HepG2 (cell line): ENCODE data around the gene ACOXL. TPM values are rescaled to one million over a fixed set of nuclear protein-coding genes. Genes with fewer than 3 reads are reported as not detected.

Experiments used
- ATF7-NPFF ChIP-seq: sonication (generic); formaldehyde crosslinking; IDR thresholded peaks from 2 replicates; pipeline ENCODE4 v1.8.1; 2023; ENCODE audit warnings: mild to moderate bottlenecking, low read depth, missing genetic modification reagents, moderate library complexity
- BATF2 ChIP-seq: sonication (generic); formaldehyde crosslinking; IDR thresholded peaks from 2 replicates; pipeline ENCODE4 v1.8.0; 2022; ENCODE audit warnings: mild to moderate bottlenecking, missing genetic modification reagents, moderate library complexity
- CENPT ChIP-seq: sonication (generic); formaldehyde crosslinking; IDR thresholded peaks from 2 replicates; pipeline ENCODE4 v1.8.0; 2022; ENCODE audit warnings: low read depth, mild to moderate bottlenecking, moderate library complexity, missing genetic modification reagents
- DNMT1 ChIP-seq: sonication (generic); formaldehyde crosslinking; IDR thresholded peaks from 2 replicates; pipeline ENCODE4 v1.5.1; 2020; ENCODE audit warnings: mild to moderate bottlenecking, missing genetic modification reagents
- DZIP1 ChIP-seq: sonication (generic); formaldehyde crosslinking; IDR thresholded peaks from 2 replicates; pipeline ENCODE4 v1.5.0; 2020; ENCODE audit warnings: mild to moderate bottlenecking, missing genetic modification reagents
- EP300 ChIP-seq, 3 experiments: sonication (generic) in 1 of 3; formaldehyde crosslinking in 1 of 3; IDR thresholded peaks; 2 replicates each; pipeline versions ENCODE4 v1.5.1 to v1.6.1; 2011 to 2020; ENCODE audit warnings: low read depth in 2 of 3, low read length in 2 of 3, borderline replicate concordance in 1 of 3, improper control_type of control experiment in 1 of 3, mild to moderate bottlenecking in 1 of 3, missing genetic modification reagents in 1 of 3, moderate library complexity in 1 of 3
- HHEX ChIP-seq: IDR thresholded peaks from 2 replicates; pipeline ENCODE4 v1.6.1; 2016; ENCODE audit warnings: control low read depth
- HINFP ChIP-seq: sonication (generic); formaldehyde crosslinking; IDR thresholded peaks from 2 replicates; pipeline ENCODE4 v1.4.0; 2020; ENCODE audit warnings: low read depth, mild to moderate bottlenecking, missing genetic modification reagents
- HMG20B ChIP-seq: conservative IDR thresholded peaks from 2 replicates; pipeline ENCODE4 v1.6.1; 2016; ENCODE audit warnings: missing genetic modification reagents, missing compliant biosample characterization
- HNRNPK ChIP-seq: fragments of 200-400 bp; formaldehyde crosslinking; IDR thresholded peaks from 2 replicates; pipeline ENCODE4 v1.6.1; 2018; ENCODE audit warnings: low read length, low read depth, moderate library complexity, mild to moderate bottlenecking; ENCODE audit not compliant: poor library complexity, severe bottlenecking
- MNT ChIP-seq: fragments of 450-650 bp; IDR thresholded peaks from 2 replicates; pipeline ENCODE4 v1.6.1; 2016
- NR0B2 ChIP-seq: sonication (generic); formaldehyde crosslinking; IDR thresholded peaks from 2 replicates; pipeline ENCODE4 v1.4.0; 2020; ENCODE audit warnings: mild to moderate bottlenecking, missing genetic modification reagents
- RORA ChIP-seq: sonication (generic); formaldehyde crosslinking; IDR thresholded peaks from 2 replicates; pipeline ENCODE4 v1.5.0; 2020; ENCODE audit warnings: mild to moderate bottlenecking, missing genetic modification reagents, moderate library complexity
- SKIL ChIP-seq: sonication (generic); formaldehyde crosslinking; IDR thresholded peaks from 2 replicates; pipeline ENCODE4 v1.8.0; 2022; ENCODE audit warnings: missing genetic modification reagents, mild to moderate bottlenecking, moderate library complexity, borderline replicate concordance
- STAG1 ChIP-seq: sonication (generic); formaldehyde crosslinking; IDR thresholded peaks from 2 replicates; pipeline ENCODE4 v1.4.0; 2020; ENCODE audit warnings: missing genetic modification reagents
- XBP1 ChIP-seq: sonication (generic); formaldehyde crosslinking; IDR thresholded peaks from 2 replicates; pipeline ENCODE4 v1.5.0; 2020; ENCODE audit warnings: missing genetic modification reagents
- YEATS4 ChIP-seq: sonication (generic); formaldehyde crosslinking; IDR thresholded peaks from 2 replicates; pipeline ENCODE4 v1.4.0; 2020; ENCODE audit warnings: missing genetic modification reagents, borderline replicate concordance
- ZZZ3 ChIP-seq: sonication (generic); formaldehyde crosslinking; IDR thresholded peaks from 2 replicates; pipeline ENCODE4 v1.4.0; 2020; ENCODE audit warnings: missing genetic modification reagents, mild to moderate bottlenecking, borderline replicate concordance
- polyA plus RNA-seq, 8 experiments: library from polyadenylated mRNA; depleted of rRNA in 3 of 8; stranded (reverse) in 7 of 8; unstranded in 1 of 8; fragments of >200 nt; fragmentation: Illumina TruSeq in 4 of 8; extraction: Trizol in 4 of 8; gene quantifications; 2 replicates each; pipeline versions ENCODE4 v1.2.1 to v1.2.3, GENCODE V29; 2011 to 2016; ENCODE audit warnings: low read depth in 4 of 8, missing spikeins in 1 of 8, mixed read lengths in 1 of 8; ENCODE audit not compliant: insufficient read depth in 1 of 8
- total RNA-seq, 5 experiments: library from RNA; depleted of rRNA; stranded (reverse); fragments of >200 nt; fragmentation: Illumina TruSeq; extraction: Trizol; gene quantifications; 2 replicates each; pipeline ENCODE4 v1.2.3, GENCODE V29; 2016; ENCODE audit warnings: low read depth in 1 of 5

ACOXL gene
- total and polyA plus RNA-seq, 2 of the 13 experiments (the other 11 are each of a cell fraction or from before 2014, with no cell fraction given): not detected

GRCh38 chr2:111122631-111123421, 390.5 kb downstream of the ACOXL start (continued):
- TF ChIP-seq HMG20B (CRISPR knock-in tag): no peak; the same call in 1 of the 2 replicates
- 0 out of 2 replicates have a peak, but pooled peaks have one; percentile 33 for TF ChIP-seq CENPT (CRISPR knock-in tag)
- TF ChIP-seq XBP1 (CRISPR knock-in tag): no peak
- TF ChIP-seq HHEX (CRISPR knock-in tag): no peak
- TF ChIP-seq HNRNPK: no peak
- no peak for TF ChIP-seq RORA (CRISPR knock-in tag)
- no peak for TF ChIP-seq EP300 (IDR thresholded peaks at IDR 0.05; ENCODE audit: low read depth in 2 of 2, low read length in 2 of 2)
- no peak; the same call in 1 of the 2 replicates for TF ChIP-seq EP300 (CRISPR knock-in tag; IDR thresholded peaks at IDR 0.05; ENCODE audit: borderline replicate concordance)
- TF ChIP-seq STAG1 (CRISPR knock-in tag): no peak; the same call in 1 of the 2 replicates
- no peak for TF ChIP-seq NR0B2 (CRISPR knock-in tag)
- TF ChIP-seq BATF2 (CRISPR knock-in tag): peak; percentile 42; the same call in 1 of the 2 replicates
- peak; percentile 98 for TF ChIP-seq HINFP (CRISPR knock-in tag)
- TF ChIP-seq ATF7-NPFF: peak; percentile 46; the same call in 1 of the 2 replicates
- TF ChIP-seq ZZZ3 (CRISPR knock-in tag): no peak
- TF ChIP-seq YEATS4 (CRISPR knock-in tag): peak; percentile 41; the same call in 1 of the 2 replicates
- TF ChIP-seq MNT: no peak
- peak; percentile 72; the same call in 1 of the 2 replicates for TF ChIP-seq DNMT1
- TF ChIP-seq SKIL (CRISPR knock-in tag): no peak
- TF ChIP-seq DZIP1 (CRISPR knock-in tag): no peak; the same call in 1 of the 2 replicates
